HG02759 (cell line): ENCODE results near the gene TTLL9.

Experiments
- ATAC-seq: cut with Tn5 transposase; IDR thresholded peaks from one replicate; pipeline ENCODE4 v1.9.1; 2021; ENCODE audit warnings: mild to moderate bottlenecking, moderate library complexity; ENCODE audit not compliant: unreplicated experiment

TTLL9 gene

DNA sequence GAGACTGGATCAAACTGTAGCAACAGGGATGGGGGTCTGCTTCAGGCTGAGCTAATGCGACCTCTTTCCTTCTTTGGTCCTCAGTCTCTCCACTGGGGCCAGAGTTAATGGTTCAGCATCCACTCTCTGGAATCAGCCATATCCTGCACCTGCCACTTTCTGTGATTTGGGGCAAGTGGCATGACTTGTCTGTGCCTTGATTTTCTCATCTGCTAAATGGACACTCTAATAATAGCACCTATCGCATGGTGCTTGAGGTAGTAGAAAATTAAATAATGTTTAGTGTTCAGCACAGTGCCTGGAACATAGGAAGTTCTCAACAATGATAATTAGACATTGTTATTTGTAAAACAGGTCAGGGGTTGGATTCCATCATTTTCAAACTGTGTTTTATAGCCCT lies 103.9 kb downstream of the TTLL9 start:
- no peak for ATAC-seq

- ATAC-seq, result no peak
Observed at GRCh38 chr20:31974951-31975487, 104.6 kb downstream of the TTLL9 start.

GRCh38 chr20:31975874-31976273 lies 105.4 kb downstream of the TTLL9 start:
- ATAC-seq, result no peak

DNA sequence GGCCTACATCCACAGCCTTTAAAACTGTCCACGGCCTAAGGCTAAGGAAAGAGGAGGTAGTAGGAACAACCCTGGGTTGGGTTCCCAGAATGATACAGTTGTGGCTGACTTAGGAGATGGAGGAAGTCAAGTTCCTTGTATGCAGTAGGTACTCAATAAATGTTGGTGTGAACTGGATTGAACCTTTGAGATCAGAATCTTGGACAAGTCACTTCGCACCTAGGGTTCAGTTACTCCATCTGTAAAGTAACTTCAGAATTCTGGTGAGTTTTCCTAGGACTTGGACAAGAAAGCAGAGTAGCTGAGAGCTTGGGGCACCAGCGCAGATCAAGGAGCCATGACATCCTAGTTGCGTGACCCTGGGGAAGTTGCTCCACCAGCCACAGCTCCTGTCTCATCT lies 106.6 kb downstream of the TTLL9 start:
- ATAC-seq, result no peak

DNA sequence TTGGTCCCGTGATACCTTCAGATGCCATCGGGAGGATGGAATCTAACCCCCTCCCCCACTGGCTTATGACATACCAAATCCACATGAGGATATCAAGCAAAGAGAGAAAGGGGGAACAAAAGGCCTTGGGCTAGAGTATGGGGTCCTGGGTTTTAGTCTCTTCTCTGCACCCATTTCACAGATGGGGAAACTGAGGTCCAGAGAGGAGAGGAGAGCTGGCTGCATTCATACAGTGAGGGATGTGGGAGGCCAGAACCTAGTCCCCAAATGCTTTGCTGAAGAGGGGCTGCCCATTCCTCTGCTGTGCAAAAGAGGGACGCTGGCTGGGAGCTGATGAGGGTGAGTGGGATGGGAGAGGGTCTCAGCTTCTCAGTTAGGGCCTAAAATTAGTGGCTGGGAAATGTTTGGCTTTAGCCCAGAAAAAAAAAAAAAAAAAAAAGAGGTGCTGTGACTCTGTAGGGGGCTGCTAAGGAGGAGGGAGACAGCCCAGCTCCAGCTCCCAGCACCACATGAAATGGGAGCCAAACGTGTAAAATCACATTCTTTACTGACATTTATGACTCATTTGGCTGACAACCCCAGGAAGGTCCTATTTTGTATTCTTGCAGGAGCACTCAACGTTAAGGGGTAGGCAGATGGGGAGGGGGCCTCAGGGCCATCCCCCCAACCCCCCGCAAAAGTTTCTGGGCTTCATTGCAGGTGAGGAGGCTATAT lies 109.4 kb downstream of the TTLL9 start:
- no peak for ATAC-seq

DNA sequence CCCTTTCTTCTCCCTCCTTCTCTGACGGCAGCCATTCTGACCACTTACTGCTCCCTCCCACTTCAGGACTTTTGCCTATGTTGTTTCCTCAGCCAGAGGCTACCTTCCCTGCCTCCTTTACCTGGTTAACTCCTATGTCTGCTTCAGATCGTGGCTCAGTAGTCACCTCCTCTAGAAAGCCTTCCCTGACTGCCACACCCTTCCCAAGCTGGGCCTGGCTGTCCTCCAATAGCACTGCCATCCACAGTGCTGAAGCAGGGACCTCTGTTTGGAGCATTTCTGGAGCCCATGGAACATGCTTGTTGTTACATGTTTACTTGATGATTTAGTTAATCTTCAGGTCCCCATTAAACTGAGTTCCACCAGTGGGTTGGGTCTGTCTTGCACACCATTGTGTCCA lies 111.3 kb downstream of the TTLL9 start:
- ATAC-seq, result no peak

- ATAC-seq, result no peak
Observed at GRCh38 chr20:31984981-31985471, 114.6 kb downstream of the TTLL9 start.

DNA sequence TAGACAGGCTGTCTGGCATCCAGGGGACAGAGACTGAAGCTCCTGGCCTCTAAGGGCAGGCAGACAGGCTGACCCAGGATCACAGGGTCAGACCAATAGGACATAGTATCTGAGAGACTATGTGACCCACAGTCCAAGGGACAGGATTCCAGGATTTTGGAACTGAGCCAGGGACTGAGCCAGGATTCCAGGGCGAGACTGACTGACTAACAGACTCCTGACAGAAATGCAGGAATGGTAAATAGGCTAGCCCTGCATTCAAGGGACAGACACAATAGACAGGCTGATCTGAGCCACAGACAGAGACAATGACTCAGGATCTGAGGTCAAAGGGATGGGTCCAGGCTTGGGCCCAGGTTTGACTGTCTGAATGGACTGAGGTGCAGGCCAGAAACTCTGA lies 117.3 kb downstream of the TTLL9 start:
- no peak for ATAC-seq

- ATAC-seq, result no peak
Observed at GRCh38 chr20:31988430-31989015, 118.1 kb downstream of the TTLL9 start.

DNA sequence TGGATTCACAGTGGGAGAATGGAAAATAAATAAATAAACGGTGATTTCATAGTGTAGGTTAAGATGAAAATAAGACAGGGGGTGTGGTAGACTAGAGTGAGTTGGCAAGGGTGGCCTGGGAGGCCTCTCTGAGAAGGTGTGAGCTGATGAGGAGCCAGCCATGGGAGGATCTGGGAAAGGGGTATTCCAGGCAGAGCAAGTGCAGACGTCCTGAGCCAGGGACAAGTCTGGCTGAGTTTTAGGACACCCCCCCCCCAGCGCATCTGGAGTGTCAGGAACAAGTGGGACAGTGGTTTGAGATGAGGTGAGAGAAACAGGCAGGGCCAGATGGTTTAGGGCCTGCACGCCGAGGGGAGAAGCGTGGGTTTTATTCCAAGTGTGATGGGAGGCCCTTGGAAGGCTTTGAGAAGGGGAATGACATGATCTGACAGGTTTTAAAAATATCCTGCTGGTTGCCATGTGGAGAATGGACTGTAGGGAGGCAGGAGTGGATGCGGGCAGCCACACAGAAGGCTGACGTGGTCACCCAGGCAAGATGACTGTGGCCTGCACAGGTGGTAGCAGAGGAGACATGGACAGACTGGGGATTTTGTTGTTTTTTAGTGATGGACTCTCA lies 118.7 kb downstream of the TTLL9 start:
- no peak for ATAC-seq

DNA sequence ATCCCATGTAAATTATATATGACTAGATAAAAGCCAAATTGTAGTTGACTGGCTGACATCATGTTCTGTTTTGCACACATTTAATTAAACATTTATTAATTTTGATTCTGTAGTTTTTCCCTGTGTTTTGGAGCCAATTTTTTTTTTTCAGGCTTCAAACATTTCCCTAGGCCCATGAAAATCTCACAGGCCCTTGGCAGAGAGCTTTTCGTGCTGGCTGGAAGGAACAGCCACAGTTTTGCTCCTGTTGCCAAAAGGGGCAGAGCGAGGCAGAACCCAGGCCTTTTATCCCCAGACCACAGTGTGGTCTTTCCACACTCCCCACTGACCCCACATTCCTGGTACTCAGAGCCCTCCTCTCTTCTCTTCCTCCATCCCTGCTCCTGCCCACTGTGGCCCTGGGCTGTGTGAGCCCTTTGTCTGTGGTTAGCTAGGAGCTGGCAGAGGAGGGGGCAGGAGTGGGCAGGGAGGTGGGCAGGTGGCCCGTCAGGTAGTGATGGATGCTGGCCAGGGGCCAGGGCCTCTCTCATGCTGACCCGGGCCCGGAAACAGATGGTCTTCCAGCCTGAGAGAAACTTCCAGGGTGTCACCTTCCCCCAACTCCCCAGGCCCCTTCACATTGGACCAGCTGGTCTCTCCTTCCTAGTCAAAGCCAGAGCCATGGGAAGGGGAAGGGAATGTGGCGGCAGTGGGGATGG lies 120.4 kb downstream of the TTLL9 start:
- no peak for ATAC-seq

DNA sequence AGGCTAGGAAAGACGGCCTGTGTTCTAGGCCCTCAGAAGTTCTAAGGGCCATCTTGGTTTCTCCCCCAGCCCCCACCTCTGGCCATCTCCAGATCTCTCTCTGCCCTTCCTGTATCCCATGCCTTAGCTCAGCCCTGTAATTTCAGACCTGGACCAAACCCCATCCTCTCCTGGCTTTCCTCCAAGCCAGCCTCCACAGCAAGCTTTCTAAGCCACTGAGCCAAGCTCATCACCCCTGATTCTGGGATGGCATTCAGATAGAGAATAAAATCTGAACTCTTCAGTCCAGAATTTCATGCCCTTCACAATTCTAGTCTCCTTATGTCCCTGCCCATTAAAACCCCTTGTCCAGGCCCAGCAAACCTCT lies 120.9 kb downstream of the TTLL9 start:
- no peak for ATAC-seq

GRCh38 chr20:31992086-31992485 lies 121.7 kb downstream of the TTLL9 start:
- no peak for ATAC-seq
